GM18909 (cell line): ENCODE measurements around the gene CALU.

Source experiments
- ATAC-seq: cut with Tn5 transposase; IDR thresholded peaks from one replicate; pipeline ENCODE4 v1.9.1; 2021; ENCODE audit warnings: mild to moderate bottlenecking; ENCODE audit not compliant: unreplicated experiment, poor library complexity

Gene CALU

GRCh38 chr7:128744366-128744905, 5.3 kb downstream of the CALU start:
- ATAC-seq: no peak

GRCh38 chr7:128745706-128746105, 6.5 kb downstream of the CALU start:
- no peak for ATAC-seq

GRCh38 chr7:128747327-128748079, 8.3 kb downstream of the CALU start:
- no peak for ATAC-seq

GRCh38 chr7:128752251-128752650, 13.1 kb downstream of the CALU start:
- no peak for ATAC-seq

- ATAC-seq: no peak
Observed at GRCh38 chr7:128755075-128755818, 16.1 kb downstream of the CALU start.

GRCh38 chr7:128755819-128756476, 16.8 kb downstream of the CALU start:
- no peak for ATAC-seq

GRCh38 chr7:128757203-128757602, 18.0 kb downstream of the CALU start:
- no peak for ATAC-seq

GRCh38 chr7:128758553-128758952, 19.4 kb downstream of the CALU start:
- no peak for ATAC-seq

- ATAC-seq: no peak
Observed at GRCh38 chr7:128759242-128759641, 20.1 kb downstream of the CALU start.

GRCh38 chr7:128763541-128763940, 24.4 kb downstream of the CALU start:
- no peak for ATAC-seq

GRCh38 chr7:128767475-128768110, 28.4 kb downstream of the CALU start:
- no peak for ATAC-seq

GRCh38 chr7:128770233-128770632, 31.1 kb downstream of the CALU start:
- no peak for ATAC-seq

- no peak for ATAC-seq
Observed at GRCh38 chr7:128773604-128774003, 34.4 kb downstream of the CALU start.

GRCh38 chr7:128774029-128774689, 35.0 kb downstream of the CALU start:
- no peak for ATAC-seq

- ATAC-seq: no peak
Observed at GRCh38 chr7:128774921-128775320, 35.8 kb downstream of the CALU start.

GRCh38 chr7:128775744-128776474, 36.8 kb downstream of the CALU start, which contains the start of gene OPN1SW:
Gene OPN1SW (minus strand): TSS chr7:128775794. CDS start chr7:128775781, 13 bp downstream.
- no peak for ATAC-seq

- ATAC-seq: no peak
Observed at GRCh38 chr7:128777156-128778123, 38.3 kb downstream of the CALU start.

- no peak for ATAC-seq
Observed at GRCh38 chr7:128778946-128779345, 39.8 kb downstream of the CALU start.
